Subcutaneous abdominal adipose tissue (tissue), 5 donors: ENCODE measurements around the gene COQ4.
A peak's percentile ranks its signal among the peaks of the same experiment; 100 is the strongest.

Source experiments
- H3K27ac ChIP-seq: one replicate; pipeline ENCODE4 v1.7.0; 2013; ENCODE audit warnings: low read depth, mild to moderate bottlenecking, inconsistent platforms, low read length, moderate library complexity
- H3K27me3 ChIP-seq, 5 donors: one replicate each; pipeline ENCODE4 v1.7.0; 2013; ENCODE audit warnings: low read length in 5 of 5, inconsistent platforms in 1 of 5; ENCODE audit not compliant: control insufficient read depth in 5 of 5, insufficient read depth in 4 of 5
- H3K36me3 ChIP-seq, 5 donors: one replicate each; pipeline ENCODE4 v1.7.0; 2013; ENCODE audit warnings: low read length in 5 of 5; ENCODE audit not compliant: control insufficient read depth in 5 of 5, insufficient read depth in 5 of 5
- H3K4me1 ChIP-seq, 5 donors: one replicate each; pipeline ENCODE4 v1.7.0; 2013; ENCODE audit warnings: low read length in 5 of 5, mild to moderate bottlenecking in 3 of 5, moderate library complexity in 1 of 5; ENCODE audit not compliant: control insufficient read depth in 5 of 5, insufficient read depth in 5 of 5
- H3K4me3 ChIP-seq, 5 donors: one replicate each; pipeline ENCODE4 v1.7.0; 2013; ENCODE audit warnings: low read length in 5 of 5, low read depth in 1 of 5
- H3K9ac ChIP-seq, 5 donors: one replicate each; pipeline ENCODE4 v1.7.0; 2013; ENCODE audit warnings: low read length in 5 of 5, mild to moderate bottlenecking in 4 of 5, moderate library complexity in 3 of 5
- H3K9me3 ChIP-seq, 5 donors: one replicate each; pipeline ENCODE4 v1.7.0; 2013; ENCODE audit warnings: low read length in 5 of 5; ENCODE audit not compliant: control insufficient read depth in 5 of 5
- donor health status: healthy.
- donor health status: healthy.
- donor health status: healthy.
- donor health status: healthy.
- donor health status: healthy.

COQ4 gene

DNA sequence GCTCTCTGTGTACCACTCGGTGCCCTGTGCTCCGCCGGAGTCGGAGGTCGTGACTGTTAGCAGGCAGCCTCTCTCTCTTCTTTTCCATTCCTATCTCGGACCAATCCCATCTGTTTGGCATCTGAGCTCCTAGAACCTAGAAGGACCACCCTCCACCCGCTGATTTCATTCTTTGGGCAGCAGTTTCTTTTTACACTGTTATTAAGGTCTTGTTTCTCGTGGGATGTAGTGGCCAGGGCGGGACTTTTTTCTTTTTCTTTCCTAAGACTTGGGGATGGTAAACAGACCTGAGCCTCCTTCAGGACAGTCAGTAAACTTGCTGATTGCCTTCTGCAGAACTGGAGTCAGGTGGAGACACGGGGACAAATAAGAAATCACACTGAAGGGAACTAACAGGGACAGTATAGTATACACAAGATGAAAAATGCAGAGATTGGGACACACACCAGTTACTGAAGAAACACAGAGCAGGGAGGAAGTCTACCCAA lies 49.0 kb downstream of the COQ4 start:
- Histone ChIP-seq H3K9me3 (no peaks in the 10 kb centered on the region), H3K36me3 (peaks cover 0 to 25% (median 6%) of the 10 kb centered on the region in 5 donors), H3K9ac (peak overlapping the region; percentile 65 to 99 (median 97)), H3K4me3 (peak overlapping the region; percentile 79 to 99 (median 95)), H3K4me1 (peaks cover 2 to 25% (median 19%) of the 10 kb centered on the region in 5 donors), H3K27ac (peak overlapping the region; percentile 90), H3K27me3 (no peaks in the 10 kb centered on the region)

DNA sequence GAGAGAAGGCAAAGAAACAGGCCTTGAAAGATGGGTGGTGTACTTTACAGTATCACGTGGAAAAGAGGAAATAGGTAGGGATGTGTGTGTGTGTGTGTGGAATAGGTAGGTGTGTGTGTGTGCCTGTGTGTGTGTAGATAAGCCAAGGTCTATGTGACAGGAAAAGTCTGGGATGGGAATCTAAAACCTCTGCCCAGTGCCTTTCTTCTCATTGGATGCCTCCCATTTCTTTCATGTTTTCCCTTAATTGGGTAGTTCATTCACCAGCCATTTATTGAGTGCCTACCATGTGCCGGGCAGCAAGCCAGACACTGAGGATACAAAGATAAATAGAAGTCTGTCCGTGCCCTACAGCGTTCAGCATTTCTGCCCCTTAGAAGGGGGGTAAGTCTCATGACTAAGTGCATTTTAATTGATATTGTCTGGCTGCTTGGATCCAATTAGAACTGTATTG lies 49.6 kb downstream of the COQ4 start:
- H3K4me3 ChIP-seq, result peak overlapping the region; percentile 79 to 99 (median 95)
- H3K9me3 ChIP-seq, result no peaks in the 10 kb centered on the region
- peaks cover 2 to 25% (median 19%) of the 10 kb centered on the region in 5 donors for H3K4me1 ChIP-seq
- H3K27ac ChIP-seq, result no peak overlapping the region
- H3K27me3 ChIP-seq, result no peaks in the 10 kb centered on the region
- H3K9ac ChIP-seq, result peak overlapping the region; percentile 0 to 99 (median 97)
- peaks cover 0 to 25% (median 6%) of the 10 kb centered on the region in 5 donors for H3K36me3 ChIP-seq

DNA sequence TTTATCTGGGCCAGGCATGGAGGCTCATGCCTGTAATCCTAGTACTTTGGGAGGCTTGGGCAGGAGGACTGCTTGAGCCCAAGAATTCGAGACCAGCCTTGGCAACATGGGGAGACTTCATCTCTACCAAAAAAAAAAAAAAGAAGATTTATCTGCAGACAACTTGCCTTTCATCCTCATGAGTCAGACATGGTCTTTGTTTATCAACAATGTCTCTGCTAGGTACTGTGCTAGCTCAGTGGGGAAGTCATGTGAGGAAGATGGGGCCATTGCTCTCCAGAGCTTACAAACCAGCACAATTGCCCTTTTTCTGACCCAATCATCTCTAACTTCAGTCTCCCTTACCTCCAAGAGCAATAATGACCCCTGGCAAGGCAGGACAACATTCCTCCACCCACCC lies 50.1 kb downstream of the COQ4 start:
- no peak overlapping the region for H3K4me3 ChIP-seq
- no peak overlapping the region for H3K27ac ChIP-seq
- H3K36me3 ChIP-seq, result peaks cover 0 to 26% (median 6%) of the 10 kb centered on the region in 5 donors
- H3K4me1 ChIP-seq, result peaks cover 2 to 25% (median 19%) of the 10 kb centered on the region in 5 donors
- H3K27me3 ChIP-seq, result no peaks in the 10 kb centered on the region
- H3K9me3 ChIP-seq, result no peaks in the 10 kb centered on the region
- H3K9ac ChIP-seq, result peak overlapping the region in 3 of 5 donors; percentile 12 to 97 (median 25)

DNA sequence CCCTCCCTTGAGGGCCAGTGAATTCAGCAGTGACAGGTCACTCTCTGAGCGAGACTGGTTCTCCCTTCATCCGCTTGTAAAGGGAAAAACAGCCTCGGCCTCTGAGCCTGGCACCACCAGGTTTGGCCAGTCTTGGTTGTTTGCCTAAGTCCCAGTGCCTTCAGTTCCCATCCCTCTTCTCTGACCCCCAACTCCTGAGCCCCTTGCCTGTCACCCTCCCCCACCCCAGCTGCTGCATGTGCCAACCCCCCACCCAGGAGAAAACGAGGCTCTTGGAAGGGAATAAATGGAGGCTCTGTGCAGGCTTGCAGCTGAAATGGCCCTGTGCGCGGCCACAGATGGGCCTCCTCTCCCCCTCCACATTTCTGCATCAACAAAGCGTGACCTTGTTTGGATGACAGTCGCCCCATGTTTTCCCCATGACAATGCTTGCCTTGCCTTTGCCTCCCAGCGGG lies 51.6 kb downstream of the COQ4 start:
- no peaks in the 10 kb centered on the region for H3K27me3 ChIP-seq
- H3K36me3 ChIP-seq, result peaks cover 0 to 38% (median 15%) of the 10 kb centered on the region in 5 donors
- no peak overlapping the region for H3K9ac ChIP-seq
- H3K27ac ChIP-seq, result no peak overlapping the region
- H3K9me3 ChIP-seq, result no peaks in the 10 kb centered on the region
- no peak overlapping the region for H3K4me3 ChIP-seq
- peaks cover 2 to 25% (median 19%) of the 10 kb centered on the region in 5 donors for H3K4me1 ChIP-seq

DNA sequence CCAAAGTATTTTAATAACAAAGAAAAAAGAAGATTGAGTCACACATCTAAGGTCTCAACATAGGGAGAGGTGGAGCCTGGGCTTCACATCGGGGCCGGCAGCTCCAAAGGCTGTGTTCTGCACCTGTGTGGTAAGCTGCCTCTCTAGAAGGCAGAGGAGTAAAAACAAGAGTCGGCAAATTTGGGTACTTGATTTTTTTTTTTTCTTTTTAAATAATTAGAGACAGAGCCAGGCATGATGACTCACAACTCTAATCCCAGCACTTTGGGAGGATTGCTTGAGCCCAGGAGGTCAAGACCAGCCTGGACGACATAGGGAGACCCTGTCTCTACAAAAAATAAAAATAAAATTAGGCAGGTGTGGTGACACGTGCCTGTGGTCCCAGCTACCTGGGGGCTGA lies 53.2 kb downstream of the COQ4 start:
- Histone ChIP-seq H3K36me3 (peaks cover 0 to 47% (median 21%) of the 10 kb centered on the region in 5 donors), H3K27ac (no peak overlapping the region), H3K27me3 (no peaks in the 10 kb centered on the region)

DNA sequence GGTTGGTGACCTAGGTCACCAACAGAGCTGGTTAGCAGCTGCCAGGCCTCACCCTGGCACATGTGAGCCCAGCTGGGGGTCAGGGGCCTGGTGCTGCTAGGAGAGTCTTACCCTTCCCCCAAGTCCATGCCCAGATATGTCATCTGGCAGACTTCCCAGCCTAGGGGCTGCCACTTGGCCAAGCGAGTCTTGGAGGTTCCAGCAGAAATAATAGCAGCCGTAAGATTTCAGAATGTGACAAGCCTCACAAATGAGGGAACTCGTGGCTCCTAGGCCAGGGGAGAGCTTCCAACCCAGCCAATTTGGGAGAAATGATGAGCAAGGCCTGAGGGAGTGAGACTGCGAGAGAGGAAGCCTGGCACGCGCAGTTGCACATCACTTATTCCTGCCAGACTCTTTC lies 59.6 kb downstream of the COQ4 start:
- no peak overlapping the region for H3K27ac ChIP-seq
- no peaks in the 10 kb centered on the region for H3K4me1 ChIP-seq
- no peak overlapping the region for H3K9ac ChIP-seq
- peaks cover 0 to 76% (median 55%) of the 10 kb centered on the region in 5 donors for H3K36me3 ChIP-seq
- H3K9me3 ChIP-seq, result no peaks in the 10 kb centered on the region
- no peak overlapping the region for H3K4me3 ChIP-seq
- H3K27me3 ChIP-seq, result no peaks in the 10 kb centered on the region

More for the DNA sequence above, 53.2 kb downstream of the COQ4 start:
- Histone ChIP-seq H3K9ac (no peak overlapping the region), H3K9me3 (no peaks in the 10 kb centered on the region), H3K4me1 (peaks cover 2 to 18% (median 12%) of the 10 kb centered on the region in 5 donors), H3K4me3 (no peak overlapping the region)

DNA sequence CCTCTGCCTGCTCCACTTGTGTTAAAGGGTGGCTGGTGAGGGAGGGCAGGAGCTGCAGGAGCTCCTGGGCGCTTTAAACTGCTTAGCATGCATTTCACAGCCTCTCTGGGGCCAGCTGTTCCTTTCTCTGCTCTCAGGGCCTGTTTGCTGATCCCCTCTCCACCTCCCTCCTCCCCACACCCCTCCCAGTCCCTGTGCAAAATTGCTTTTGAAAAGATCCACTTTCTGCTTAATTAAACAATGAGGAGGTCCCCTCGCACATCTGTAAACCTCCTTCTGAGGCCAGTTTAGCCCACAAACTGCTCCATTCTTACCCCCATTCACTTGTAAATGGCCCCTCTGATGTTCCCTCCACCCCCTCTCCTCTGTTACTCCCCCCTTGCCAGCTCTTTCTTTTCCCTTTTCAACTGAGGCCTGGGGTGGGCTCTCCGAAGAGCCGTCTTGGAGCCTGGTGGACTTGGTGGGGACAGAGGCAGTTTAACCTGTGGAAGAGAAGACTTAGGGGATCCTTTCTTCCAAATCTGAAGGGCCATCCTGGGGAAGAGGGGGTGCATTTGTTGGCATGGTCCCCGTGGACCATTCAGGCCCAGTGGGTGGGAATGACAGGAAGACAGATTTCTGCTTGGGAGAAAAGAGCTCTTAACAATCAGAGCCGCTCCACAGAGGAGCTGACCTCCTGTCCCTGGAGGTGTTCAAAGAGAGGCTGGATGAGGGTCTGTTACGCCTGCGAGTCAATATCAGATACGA lies 60.5 kb downstream of the COQ4 start:
- Histone ChIP-seq H3K36me3 (peaks cover 0 to 80% (median 59%) of the 10 kb centered on the region in 5 donors), H3K27ac (no peak overlapping the region), H3K4me3 (no peak overlapping the region), H3K9ac (no peak overlapping the region), H3K27me3 (no peaks in the 10 kb centered on the region), H3K4me1 (no peaks in the 10 kb centered on the region), H3K9me3 (no peaks in the 10 kb centered on the region)
